ENCODE data around the gene IRF2BPL. TPM values are rescaled to one million over a fixed set of nuclear protein-coding genes. Genes with fewer than 3 reads are reported as not detected.

The IRF2BPL gene
- polyA plus RNA-seq, 1 donor (not counting 4 experiments of a cell fraction or from before 2014, with no cell fraction given): 5.6 TPM

GRCh38 chr14:77066578-77067172 lies 38.2 kb upstream of the IRF2BPL start:
- Histone ChIP-seq H3K9ac (ENCODE audit: control insufficient read depth, extremely low read depth, insufficient read depth, low read length) (no peak overlapping the region), H3K27me3 (ENCODE audit: control insufficient read depth, extremely low read depth, insufficient read depth, low read length) (no peaks in the 10 kb centered on the region), H3K27ac (ENCODE audit: control insufficient read depth, insufficient read depth, low read length) (no peak overlapping the region), H3K79me2 (ENCODE audit: control insufficient read depth, insufficient read depth, low read length) (no peaks in the 10 kb centered on the region), H3K4me1 (ENCODE audit: control insufficient read depth, extremely low read depth, insufficient read depth, low read length) (no peaks in the 10 kb centered on the region), H3K9me3 (ENCODE audit: control insufficient read depth, low read depth, low read length) (no peaks in the 10 kb centered on the region), H3K36me3 (ENCODE audit: control insufficient read depth in 2 of 2, extremely low read depth in 1 of 2, insufficient read depth in 2 of 2, low read length in 2 of 2) (no peaks in the 10 kb centered on the region), H3K4me3 (ENCODE audit: control insufficient read depth in 2 of 3, extremely low read depth in 1 of 3, insufficient read depth in 2 of 3, low read depth in 1 of 3, low read length in 3 of 3) (no peak overlapping the region), H3K9me1 (ENCODE audit: control insufficient read depth, extremely low read depth, insufficient read depth, low read length) (no peaks in the 10 kb centered on the region), H2AFZ (ENCODE audit: control insufficient read depth, low read length) (no peak overlapping the region), H3K4me2 (ENCODE audit: control insufficient read depth, extremely low read depth, insufficient read depth, low read depth, low read length) (no peak overlapping the region), H4K20me1 (ENCODE audit: control insufficient read depth, extremely low read depth, insufficient read depth, low read length) (no peaks in the 10 kb centered on the region)
- FAIRE-seq (no peak), DNase-seq (ENCODE audit: low read depth, low spot score) (no peak)
- TF ChIP-seq EZH2 (IDR thresholded peaks at IDR 0.05; ENCODE audit: low read length): no peak
- no peak for TF ChIP-seq CTCF (optimal IDR thresholded peaks at IDR 0.05 in 1 of 3, IDR thresholded peaks at IDR 0.05 in 1 of 3, conservative IDR thresholded peaks at IDR 0.05 in 1 of 3; ENCODE audit: extremely low read depth in 1 of 3, insufficient read depth in 2 of 3, low read length in 3 of 3)
- dilution Hi-C loops (cut with MboI; ENCODE audit: extremely low pct_ligation_motif_present, low sequenced_read_pairs): no loop called here

DNA sequence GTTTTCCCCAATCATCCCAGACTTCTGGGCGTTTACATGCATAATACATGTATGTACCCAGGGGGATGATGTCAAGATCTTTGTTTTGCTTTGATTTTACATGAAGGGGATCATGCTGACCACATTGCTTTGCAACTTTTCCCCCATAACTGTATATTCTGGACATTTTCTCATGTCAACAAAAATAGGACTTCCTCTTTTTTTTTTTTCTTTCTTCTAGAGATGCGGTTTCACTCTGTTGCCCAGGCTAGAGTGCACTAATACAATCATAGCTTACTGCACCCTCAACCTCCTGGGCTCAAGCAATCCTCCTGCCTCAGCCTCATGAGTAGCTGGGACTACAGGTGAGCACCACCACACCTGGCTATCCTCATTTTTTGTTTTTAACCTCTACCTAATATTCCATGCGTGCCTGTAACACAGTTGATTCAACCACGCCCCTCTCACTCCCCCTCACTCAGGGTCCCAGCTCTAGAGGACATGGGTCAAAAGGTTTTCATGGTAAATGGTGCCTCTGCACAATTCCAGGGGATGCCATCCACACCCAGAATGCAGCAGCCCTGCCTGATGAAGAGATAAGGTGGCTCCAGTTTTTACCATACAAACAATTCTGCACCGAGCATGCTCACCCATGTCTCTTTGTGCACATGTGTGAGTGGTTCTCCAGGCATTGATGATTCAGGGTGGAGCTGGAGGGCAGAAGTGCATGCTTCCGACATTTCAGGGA lies 37.5 kb upstream of the IRF2BPL start:
- H3K27me3 ChIP-seq (ENCODE audit: control insufficient read depth, extremely low read depth, insufficient read depth, low read length): no peaks in the 10 kb centered on the region
- dilution Hi-C loops (cut with MboI; ENCODE audit: extremely low pct_ligation_motif_present, low sequenced_read_pairs): no loop called here
- no peak overlapping the region for H2AFZ ChIP-seq (ENCODE audit: control insufficient read depth, low read length)
- H3K79me2 ChIP-seq (ENCODE audit: control insufficient read depth, insufficient read depth, low read length): no peaks in the 10 kb centered on the region
- no peak for TF ChIP-seq CTCF (optimal IDR thresholded peaks at IDR 0.05 in 1 of 3, IDR thresholded peaks at IDR 0.05 in 1 of 3, conservative IDR thresholded peaks at IDR 0.05 in 1 of 3; ENCODE audit: extremely low read depth in 1 of 3, insufficient read depth in 2 of 3, low read length in 3 of 3)
- no peak for TF ChIP-seq EZH2 (IDR thresholded peaks at IDR 0.05; ENCODE audit: low read length)
- no peaks in the 10 kb centered on the region for H3K9me3 ChIP-seq (ENCODE audit: control insufficient read depth, low read depth, low read length)
- H3K4me1 ChIP-seq (ENCODE audit: control insufficient read depth, extremely low read depth, insufficient read depth, low read length): no peaks in the 10 kb centered on the region
- DNase-seq (ENCODE audit: low read depth, low spot score) (no peak), FAIRE-seq (peak; percentile 34)
- no peak overlapping the region for H3K27ac ChIP-seq (ENCODE audit: control insufficient read depth, insufficient read depth, low read length)
- H3K9ac ChIP-seq (ENCODE audit: control insufficient read depth, extremely low read depth, insufficient read depth, low read length): no peak overlapping the region
- H3K4me3 ChIP-seq (ENCODE audit: control insufficient read depth in 2 of 3, extremely low read depth in 1 of 3, insufficient read depth in 2 of 3, low read depth in 1 of 3, low read length in 3 of 3): no peak overlapping the region
- no peak overlapping the region for H3K4me2 ChIP-seq (ENCODE audit: control insufficient read depth, extremely low read depth, insufficient read depth, low read depth, low read length)
- H3K9me1 ChIP-seq (ENCODE audit: control insufficient read depth, extremely low read depth, insufficient read depth, low read length): no peaks in the 10 kb centered on the region
- no peaks in the 10 kb centered on the region for H3K36me3 ChIP-seq (ENCODE audit: control insufficient read depth in 2 of 2, extremely low read depth in 1 of 2, insufficient read depth in 2 of 2, low read length in 2 of 2)
- no peaks in the 10 kb centered on the region for H4K20me1 ChIP-seq (ENCODE audit: control insufficient read depth, extremely low read depth, insufficient read depth, low read length)
